Duodenal mucosa (tissue), 2 donors: ENCODE data around the gene SPTA1.
"Not testable (repeated sequence)": the region's sequence is repeated elsewhere in the genome, so short reads cannot be mapped to it uniquely, and the experiment has no call there.

Experiments
- H3K27ac ChIP-seq: one replicate; pipeline ENCODE4 v1.7.0; 2013; ENCODE audit warnings: low read depth, low read length
- H3K27me3 ChIP-seq, 2 donors: one replicate each; pipeline ENCODE4 v1.7.0; 2013; ENCODE audit warnings: low read length in 2 of 2, control low read depth in 1 of 2; ENCODE audit not compliant: insufficient read depth in 2 of 2, control insufficient read depth in 1 of 2
- H3K36me3 ChIP-seq, 2 donors: one replicate each; pipeline ENCODE4 v1.7.0; 2013; ENCODE audit warnings: low read length in 2 of 2, control low read depth in 1 of 2; ENCODE audit not compliant: insufficient read depth in 2 of 2, control insufficient read depth in 1 of 2
- H3K4me1 ChIP-seq, 2 donors: one replicate each; pipeline ENCODE4 v1.7.0; 2013; ENCODE audit warnings: low read length in 2 of 2, control low read depth in 1 of 2; ENCODE audit not compliant: insufficient read depth in 2 of 2, control insufficient read depth in 1 of 2
- H3K4me3 ChIP-seq, 2 donors: one replicate each; pipeline ENCODE4 v1.7.0; 2013; ENCODE audit warnings: low read length in 2 of 2, low read depth in 1 of 2
- H3K9ac ChIP-seq, 2 donors: one replicate each; pipeline ENCODE4 v1.7.0; 2013; ENCODE audit warnings: low read length in 2 of 2, low read depth in 1 of 2
- H3K9me3 ChIP-seq, 2 donors: one replicate each; pipeline ENCODE4 v1.7.0; 2013; ENCODE audit warnings: low read length in 2 of 2, control low read depth in 1 of 2; ENCODE audit not compliant: control insufficient read depth in 1 of 2

The SPTA1 gene

GRCh38 chr1:158716335-158716734, 29.8 kb upstream of the SPTA1 start:
- Histone ChIP-seq H3K4me3 (no peak overlapping the region), H3K4me1 (no peaks in the 10 kb centered on the region)

GRCh38 chr1:158714754-158715153, 28.2 kb upstream of the SPTA1 start:
- H3K4me1 ChIP-seq: no peaks in the 10 kb centered on the region
- no peaks in the 10 kb centered on the region for H3K9me3 ChIP-seq
- no peak overlapping the region for H3K4me3 ChIP-seq
- H3K27ac ChIP-seq: no peak overlapping the region
- H3K27me3 ChIP-seq: no peaks in the 10 kb centered on the region
- H3K36me3 ChIP-seq: no peaks in the 10 kb centered on the region
- H3K9ac ChIP-seq: no peak overlapping the region

More at GRCh38 chr1:158716335-158716734, 29.8 kb upstream of the SPTA1 start:
- H3K9ac ChIP-seq: no peak overlapping the region
- no peaks in the 10 kb centered on the region for H3K36me3 ChIP-seq
- no peaks in the 10 kb centered on the region for H3K27me3 ChIP-seq
- no peaks in the 10 kb centered on the region for H3K9me3 ChIP-seq
- H3K27ac ChIP-seq: no peak overlapping the region

- Histone ChIP-seq H3K4me3 (no peak overlapping the region), H3K9me3 (no peaks in the 10 kb centered on the region), H3K27ac (no peak overlapping the region), H3K36me3 (no peaks in the 10 kb centered on the region), H3K9ac (no peak overlapping the region), H3K27me3 (no peaks in the 10 kb centered on the region), H3K4me1 (no peaks in the 10 kb centered on the region)
Observed at GRCh38 chr1:158711098-158711497, 24.6 kb upstream of the SPTA1 start.

DNA sequence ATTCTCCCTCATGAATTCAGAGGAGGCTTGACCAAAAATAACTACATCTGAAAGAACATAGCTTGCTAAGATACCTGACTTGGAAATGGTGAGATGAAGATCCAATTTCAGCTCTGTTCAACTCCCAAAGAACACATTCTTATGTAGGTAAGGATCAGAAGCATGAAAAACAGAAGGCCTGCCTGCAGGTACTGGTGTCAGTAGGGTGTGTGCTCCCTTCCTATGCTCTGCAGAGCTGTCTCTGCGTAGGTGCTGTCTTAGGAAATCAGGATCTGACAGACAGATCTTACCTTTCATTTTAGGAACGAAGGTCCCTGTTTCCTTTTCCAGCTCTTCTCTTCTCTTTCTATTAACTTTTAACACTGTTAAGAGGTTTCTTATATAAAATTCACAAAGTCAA, 19.6 kb upstream of the SPTA1 start:
- H3K4me3 ChIP-seq: no peak overlapping the region

DNA sequence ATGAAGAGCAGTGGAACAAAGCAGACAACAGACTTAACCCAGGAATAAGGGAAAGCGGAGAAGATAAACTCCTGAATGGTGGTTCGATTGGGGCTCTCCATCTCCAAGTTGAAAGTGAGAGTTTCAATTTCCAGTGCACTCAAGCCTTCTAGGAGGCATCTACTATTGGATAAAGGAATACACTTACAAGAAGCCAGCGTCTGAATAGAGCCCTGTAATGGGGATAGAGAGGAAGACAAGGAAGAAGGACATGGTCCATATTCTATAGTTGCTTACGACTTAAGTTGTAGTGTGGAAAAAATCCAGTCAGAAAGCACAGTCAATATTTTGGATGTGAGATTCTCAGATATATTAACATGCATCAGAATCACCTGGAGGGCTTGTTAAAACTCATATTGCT, 14.0 kb upstream of the SPTA1 start, which contains the start of gene OR6K2:
TSS of gene OR6K2 (minus strand) at position 101 of the 400 bp plus-strand sequence. CDS start at position 101, 0 bp downstream.
- H3K4me3 ChIP-seq: no peak within 1 kb of the TSS
- no peak within 1 kb of the TSS for H3K9ac ChIP-seq
- no peaks in the 10 kb centered on the region for H3K36me3 ChIP-seq
- H3K4me1 ChIP-seq: no peaks in the 10 kb centered on the region
- H3K9me3 ChIP-seq: no peaks in the 10 kb centered on the region
- no peaks in the 10 kb centered on the region for H3K27me3 ChIP-seq
- H3K27ac ChIP-seq: no peak within 1 kb of the TSS

More for the DNA sequence above, 19.6 kb upstream of the SPTA1 start:
- Histone ChIP-seq H3K36me3 (no peaks in the 10 kb centered on the region), H3K27ac (no peak overlapping the region), H3K9me3 (no peaks in the 10 kb centered on the region), H3K27me3 (no peaks in the 10 kb centered on the region), H3K4me1 (no peaks in the 10 kb centered on the region), H3K9ac (no peak overlapping the region)

- no peak overlapping the region for H3K9ac ChIP-seq
- no peak overlapping the region for H3K4me3 ChIP-seq
- H3K27me3 ChIP-seq: no peaks in the 10 kb centered on the region
- H3K4me1 ChIP-seq: no peaks in the 10 kb centered on the region
- no peaks in the 10 kb centered on the region for H3K36me3 ChIP-seq
- no peaks in the 10 kb centered on the region for H3K9me3 ChIP-seq
- H3K27ac ChIP-seq: no peak overlapping the region
Observed at GRCh38 chr1:158694596-158694995, 8.1 kb upstream of the SPTA1 start.

DNA sequence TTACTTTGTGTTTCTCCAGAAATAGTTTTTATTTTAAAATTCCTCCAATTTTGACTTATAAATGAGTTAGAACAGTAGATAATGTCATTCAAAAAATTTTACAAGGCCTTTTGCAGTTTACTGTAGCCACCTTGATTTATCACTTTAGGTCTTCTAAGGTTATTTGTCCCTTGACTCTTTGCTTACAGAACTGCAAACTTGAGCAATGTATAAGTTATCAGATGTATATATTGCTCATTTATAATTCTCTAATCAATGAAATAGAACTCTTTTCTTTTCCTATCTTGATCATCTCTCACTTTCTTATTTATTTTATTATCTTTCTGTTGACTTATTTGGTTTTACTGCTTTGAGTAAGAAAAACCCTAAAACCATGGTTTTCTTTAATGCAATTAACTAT, 5.8 kb upstream of the SPTA1 start:
- H3K9ac ChIP-seq: no peak overlapping the region
- no peak overlapping the region for H3K4me3 ChIP-seq
- no peak overlapping the region for H3K27ac ChIP-seq
- H3K36me3 ChIP-seq: no peaks in the 10 kb centered on the region
- H3K9me3 ChIP-seq: no peaks in the 10 kb centered on the region
- H3K27me3 ChIP-seq: no peaks in the 10 kb centered on the region
- no peaks in the 10 kb centered on the region for H3K4me1 ChIP-seq

DNA sequence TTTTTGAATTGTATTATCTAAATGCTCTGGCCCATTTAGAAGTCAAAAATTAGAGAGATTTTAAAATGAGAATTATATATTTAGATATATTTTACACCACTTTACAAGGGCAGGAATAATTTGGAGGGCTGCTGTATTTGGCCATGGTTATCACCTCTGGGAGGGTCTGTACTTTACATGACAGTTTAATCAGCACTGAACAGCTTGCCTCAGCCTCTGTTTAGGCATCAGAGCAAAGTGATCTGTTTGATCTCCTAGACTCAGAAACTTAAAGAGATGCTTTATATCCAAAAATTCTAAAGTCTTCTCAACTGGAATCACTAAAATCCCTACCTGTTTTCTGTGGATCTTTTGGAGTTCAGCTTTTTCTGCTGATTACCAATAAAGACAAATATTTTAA, 5.4 kb upstream of the SPTA1 start:
- H3K4me1 ChIP-seq: no peaks in the 10 kb centered on the region
- H3K9me3 ChIP-seq: no peaks in the 10 kb centered on the region

DNA sequence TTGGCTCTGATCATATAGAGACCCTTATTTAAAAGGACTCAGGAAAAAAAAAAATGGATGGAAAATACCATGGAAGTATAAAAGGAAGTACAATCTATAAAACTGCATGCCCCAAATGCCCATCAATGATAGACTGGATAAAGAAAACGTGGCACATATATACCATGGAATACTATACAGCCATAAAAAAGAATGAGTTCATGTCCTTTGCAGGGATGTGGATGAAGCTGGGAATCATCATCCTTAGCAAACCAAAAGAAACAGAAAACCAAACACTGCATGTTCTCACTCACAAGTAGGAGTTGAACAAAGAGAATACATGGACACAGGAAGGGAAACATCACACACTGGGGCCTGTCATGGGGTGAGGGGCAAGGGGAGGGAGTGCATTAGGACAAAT, 4.6 kb upstream of the SPTA1 start:
- not testable (repeated sequence) for H3K9me3 ChIP-seq, H3K36me3 ChIP-seq, H3K4me1 ChIP-seq, H3K27me3 ChIP-seq, H3K9ac ChIP-seq, H3K27ac ChIP-seq, H3K4me3 ChIP-seq

More for the DNA sequence above, 5.4 kb upstream of the SPTA1 start:
- Histone ChIP-seq H3K4me3 (no peak overlapping the region), H3K27ac (no peak overlapping the region), H3K9ac (no peak overlapping the region), H3K36me3 (no peaks in the 10 kb centered on the region), H3K27me3 (no peaks in the 10 kb centered on the region)

DNA sequence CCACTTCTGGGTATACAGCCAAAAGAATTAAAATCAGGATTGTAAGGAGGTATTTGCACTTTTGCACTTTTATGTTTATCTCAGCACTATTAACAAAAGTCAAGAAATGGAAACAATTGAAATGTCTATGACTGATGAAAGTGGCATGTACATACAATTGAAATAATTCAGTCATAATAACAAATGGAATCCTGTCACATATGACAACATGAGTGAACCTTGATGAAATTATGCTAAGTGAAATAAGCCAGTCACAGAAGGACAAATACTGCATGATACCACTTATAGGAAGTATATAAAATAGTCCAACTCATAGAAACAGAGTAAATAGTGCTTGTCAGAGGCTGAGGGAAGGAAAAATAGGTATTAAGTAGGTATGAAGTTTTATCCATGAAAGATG, 3.4 kb upstream of the SPTA1 start:
- no peaks in the 10 kb centered on the region for H3K4me1 ChIP-seq
- no peak overlapping the region for H3K9ac ChIP-seq
- H3K27me3 ChIP-seq: no peaks in the 10 kb centered on the region
- H3K9me3 ChIP-seq: no peaks in the 10 kb centered on the region
- H3K27ac ChIP-seq: no peak overlapping the region
- H3K36me3 ChIP-seq: no peaks in the 10 kb centered on the region
- no peak overlapping the region for H3K4me3 ChIP-seq

DNA sequence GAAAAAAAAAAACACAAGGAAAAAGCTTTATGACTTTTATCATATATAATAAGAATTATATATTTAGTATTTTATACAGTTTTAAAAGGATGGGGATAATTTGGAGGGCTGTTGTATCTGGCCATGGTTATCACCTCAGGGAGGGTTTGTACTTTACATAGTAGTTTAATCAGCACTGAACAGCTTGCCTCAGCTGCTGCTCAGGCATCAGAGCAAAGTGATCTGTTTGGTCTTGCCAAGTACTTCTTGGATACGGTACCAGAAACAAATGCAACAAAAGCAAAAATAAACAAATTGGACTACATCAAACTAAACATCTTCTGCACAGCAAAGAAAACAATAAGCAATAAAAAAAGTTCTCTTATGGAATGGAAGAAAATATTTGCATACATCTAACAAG, 2.6 kb upstream of the SPTA1 start:
- Histone ChIP-seq H3K36me3 (no peaks in the 10 kb centered on the region), H3K4me1 (no peaks in the 10 kb centered on the region), H3K27me3 (no peaks in the 10 kb centered on the region), H3K27ac (no peak overlapping the region), H3K9me3 (no peaks in the 10 kb centered on the region), H3K4me3 (no peak overlapping the region), H3K9ac (no peak overlapping the region)
